NOMO-1 (cell line): Measurements from ENCODE around the gene ADAM8.

Source experiments
- DNase-seq, 2 experiments: peaks; one replicate each; lab custom pipeline; 2025; ENCODE audit not compliant: unreplicated experiment in 2 of 2; lab: John Stamatoyannopoulos, UW

The ADAM8 gene

DNA sequence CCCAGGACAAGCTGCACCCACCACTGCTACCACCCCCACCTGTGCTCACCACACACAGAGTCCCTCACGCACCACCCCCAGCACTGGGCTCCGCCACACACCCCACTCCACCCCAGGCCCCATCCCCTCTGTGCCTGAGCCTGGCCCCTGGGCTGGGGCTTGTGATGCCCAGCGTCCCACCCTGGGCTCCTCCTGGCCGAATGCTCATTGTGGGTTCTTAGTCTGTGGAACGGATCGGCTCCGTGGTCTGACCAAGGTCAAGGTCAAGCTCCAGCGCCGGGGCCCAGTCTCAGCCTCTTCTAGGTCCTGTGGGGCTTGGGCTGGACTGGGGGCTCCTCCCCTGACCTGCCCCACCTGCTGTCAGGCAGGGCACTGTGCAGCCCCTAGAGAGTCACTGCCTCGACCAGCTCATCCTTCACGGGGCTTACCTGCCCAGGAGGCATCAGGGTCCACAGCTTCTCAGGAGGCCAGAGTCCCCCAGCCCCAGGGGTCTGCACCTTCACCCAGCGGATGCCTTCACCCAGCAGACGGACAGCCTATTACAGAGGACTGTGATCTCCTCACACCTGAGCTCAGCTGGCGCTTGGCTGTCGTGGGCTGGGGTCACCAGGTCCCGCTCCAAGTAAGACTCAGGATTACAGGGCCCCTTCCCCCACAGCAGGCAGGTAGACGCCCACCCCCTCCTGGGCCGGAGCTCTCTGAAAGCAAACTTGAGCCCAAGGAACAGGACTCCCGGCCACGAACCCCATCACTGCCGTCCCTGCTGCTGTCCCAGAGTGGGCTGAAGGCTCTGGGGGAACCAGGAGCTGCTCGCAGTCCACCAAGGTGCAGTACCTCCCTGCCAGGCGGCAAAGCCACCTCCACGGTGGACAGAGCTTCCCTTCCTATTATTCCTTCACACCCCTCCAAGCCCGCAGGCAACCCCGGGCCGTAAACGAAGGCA, 61.9 kb downstream of the ADAM8 start:
- DNase-seq = no peak

DNA sequence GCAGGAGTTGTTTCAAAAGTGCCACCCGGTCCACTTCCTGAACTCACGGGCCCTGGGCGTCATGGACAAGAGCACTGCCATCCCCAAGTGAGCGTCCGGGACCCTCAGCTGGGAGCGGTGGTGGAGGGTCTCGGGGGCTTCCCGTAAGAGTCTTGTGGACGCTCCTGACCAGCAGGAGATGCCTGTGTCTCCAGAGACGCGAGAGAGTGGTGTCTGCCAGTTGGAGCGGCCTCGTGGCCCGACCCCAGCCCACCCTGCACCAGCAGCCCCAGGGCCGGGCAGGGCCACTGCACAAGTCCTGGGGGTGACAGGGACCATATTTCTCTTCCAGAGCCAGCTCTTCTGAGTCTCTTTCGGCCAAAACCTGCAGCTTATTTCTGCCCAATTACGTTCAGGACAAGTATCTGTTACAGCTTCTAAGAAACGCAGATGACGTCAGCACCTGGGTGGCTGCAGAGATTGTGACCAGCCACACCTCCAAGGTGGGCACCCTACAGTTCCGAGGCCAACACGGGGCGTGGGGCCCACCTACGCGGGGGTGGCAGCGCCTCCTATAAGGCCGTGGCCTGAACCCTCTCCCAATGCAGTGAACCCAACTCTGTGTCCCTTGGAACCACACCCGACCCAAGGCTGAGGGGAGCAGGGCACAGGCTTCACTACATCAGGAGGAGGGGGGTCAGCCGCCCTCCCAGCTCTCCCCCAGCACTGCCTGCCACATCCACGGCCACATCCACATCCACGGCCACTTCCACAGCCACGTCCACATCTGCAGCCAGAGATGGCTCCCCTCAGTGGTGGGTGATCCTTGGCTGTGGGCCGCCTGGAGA, 62.8 kb downstream of the ADAM8 start:
- no peak for DNase-seq

DNA sequence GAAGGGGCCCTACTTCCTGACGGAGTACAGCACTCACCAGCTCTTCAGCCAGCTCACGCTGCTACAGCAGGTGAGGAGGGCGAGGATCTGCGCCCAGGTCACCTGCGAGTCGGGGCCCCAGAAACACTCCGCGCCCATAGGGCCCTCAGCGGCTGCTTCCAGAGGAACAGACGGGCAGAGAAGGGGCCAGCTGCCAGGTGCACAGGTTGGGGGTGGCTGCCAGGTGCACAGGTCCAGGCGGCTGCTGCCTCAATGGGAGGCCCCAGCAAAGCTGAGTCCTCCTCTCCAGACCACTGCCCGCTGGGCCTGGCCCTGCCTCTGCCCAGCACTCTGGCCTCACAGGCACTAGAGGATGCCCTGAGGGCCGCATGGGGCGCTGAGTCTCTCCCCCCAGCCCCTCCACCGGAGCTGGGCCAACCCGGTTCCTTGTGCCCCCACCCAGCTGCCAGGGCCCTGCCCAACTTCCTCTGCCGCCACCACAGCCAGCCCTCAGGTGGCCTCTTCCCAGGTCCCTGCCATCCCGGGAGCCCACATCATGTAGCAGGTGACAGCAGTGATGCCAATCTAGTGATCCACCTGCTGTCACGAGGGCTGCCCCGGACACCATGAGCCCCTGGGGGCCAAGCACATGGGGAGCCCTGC, 63.7 kb downstream of the ADAM8 start:
- DNase-seq = no peak
